Cardiac muscle cell (in vitro differentiated cells and primary cell): ENCODE measurements around the gene ADRA1B. TPM values are rescaled to one million over a fixed set of nuclear protein-coding genes. Genes with fewer than 3 reads are reported as not detected.
A peak's percentile ranks its signal among the peaks of the same experiment; 100 is the strongest.

ENCODE experiments used
- DNase-seq, 2 donors: peaks; one replicate each; pipeline versions ENCODE4 v3.0.0 to v3.0.0-alpha.2; 2010 to 2017; ENCODE audit warnings: low read depth in 1 of 2, low spot score in 1 of 2
- H3K27ac ChIP-seq: fragments of 200-600 bp; sonication (generic); 2 replicates; pipeline ENCODE4 v1.5.1; 2016
- H3K27me3 ChIP-seq: fragments of 200-600 bp; sonication (generic); 2 replicates; pipeline ENCODE4 v1.6.0; 2016; ENCODE audit warnings: control low read depth
- H3K36me3 ChIP-seq: fragments of 200-600 bp; sonication (generic); 2 replicates; pipeline ENCODE4 v1.5.1; 2016; ENCODE audit warnings: control low read depth
- H3K4me1 ChIP-seq: fragments of 200-600 bp; sonication (generic); 2 replicates; pipeline ENCODE4 v1.8.1; 2017; ENCODE audit warnings: low read depth, mild to moderate bottlenecking, mixed run types
- H3K4me3 ChIP-seq: fragments of 200-600 bp; sonication (generic); 2 replicates; pipeline ENCODE4 v1.5.1; 2016; ENCODE audit warnings: mild to moderate bottlenecking
- H3K9me3 ChIP-seq: fragments of 200-600 bp; sonication (generic); 2 replicates; pipeline ENCODE4 v1.5.1; 2017; ENCODE audit warnings: low read depth, mild to moderate bottlenecking, control low read depth
- polyA plus RNA-seq: library from polyadenylated mRNA; unstranded; fragments of >200 nt; fragmentation: Nextera tagmentation; extraction: Ambion mirVana; gene quantifications from 2 replicates; pipeline ENCODE4 v1.2.1, GENCODE V29; 2016
- total RNA-seq: library from RNA; depleted of rRNA; stranded (reverse); fragments of >200 nt; gene quantifications from 2 replicates; pipeline ENCODE4 v1.2.3, GENCODE V29; 2016
- TF ChIP-seq, protein P1 (sequence below): IDR thresholded peaks from 2 replicates; pipeline ENCODE4 v1.5.1; 2012; ENCODE audit warnings: low read depth, mild to moderate bottlenecking, low read length

ADRA1B gene
- total and polyA plus RNA-seq, 2 experiments from 2014 or later = 0.84 to 2.9 TPM

DNA sequence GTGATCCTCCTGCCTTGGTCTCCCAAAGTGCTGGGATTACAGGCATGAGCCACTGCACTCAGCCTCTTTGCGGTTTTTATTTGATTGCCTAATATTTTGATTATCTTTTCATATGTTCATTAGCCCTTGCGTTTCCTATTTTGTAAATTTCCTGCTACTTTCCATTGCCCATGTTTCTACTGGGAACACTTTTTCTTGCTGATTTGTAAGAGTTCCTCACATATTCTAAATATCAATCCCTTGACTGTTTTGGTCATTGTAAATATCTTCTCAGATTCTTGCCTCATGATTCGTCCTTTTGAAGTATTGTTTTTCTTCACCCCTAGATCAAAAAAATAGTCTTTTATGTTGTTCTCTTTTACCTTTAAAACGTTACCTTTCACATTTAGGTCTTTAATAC is 54.8 kb downstream of the ADRA1B start:
- H3K9me3 ChIP-seq = no peaks in the 10 kb centered on the region
- H3K4me1 ChIP-seq = no peaks in the 10 kb centered on the region
- no peak overlapping the region for H3K4me3 ChIP-seq
- TF ChIP-seq, protein P1, sequence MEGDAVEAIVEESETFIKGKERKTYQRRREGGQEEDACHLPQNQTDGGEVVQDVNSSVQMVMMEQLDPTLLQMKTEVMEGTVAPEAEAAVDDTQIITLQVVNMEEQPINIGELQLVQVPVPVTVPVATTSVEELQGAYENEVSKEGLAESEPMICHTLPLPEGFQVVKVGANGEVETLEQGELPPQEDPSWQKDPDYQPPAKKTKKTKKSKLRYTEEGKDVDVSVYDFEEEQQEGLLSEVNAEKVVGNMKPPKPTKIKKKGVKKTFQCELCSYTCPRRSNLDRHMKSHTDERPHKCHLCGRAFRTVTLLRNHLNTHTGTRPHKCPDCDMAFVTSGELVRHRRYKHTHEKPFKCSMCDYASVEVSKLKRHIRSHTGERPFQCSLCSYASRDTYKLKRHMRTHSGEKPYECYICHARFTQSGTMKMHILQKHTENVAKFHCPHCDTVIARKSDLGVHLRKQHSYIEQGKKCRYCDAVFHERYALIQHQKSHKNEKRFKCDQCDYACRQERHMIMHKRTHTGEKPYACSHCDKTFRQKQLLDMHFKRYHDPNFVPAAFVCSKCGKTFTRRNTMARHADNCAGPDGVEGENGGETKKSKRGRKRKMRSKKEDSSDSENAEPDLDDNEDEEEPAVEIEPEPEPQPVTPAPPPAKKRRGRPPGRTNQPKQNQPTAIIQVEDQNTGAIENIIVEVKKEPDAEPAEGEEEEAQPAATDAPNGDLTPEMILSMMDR = no peak
- peaks cover 62% of the 10 kb centered on the region for H3K27me3 ChIP-seq
- no peaks in the 10 kb centered on the region for H3K36me3 ChIP-seq
- DNase-seq = peak in 1 of 2 donors; percentile 50
- H3K27ac ChIP-seq = no peak overlapping the region

DNA sequence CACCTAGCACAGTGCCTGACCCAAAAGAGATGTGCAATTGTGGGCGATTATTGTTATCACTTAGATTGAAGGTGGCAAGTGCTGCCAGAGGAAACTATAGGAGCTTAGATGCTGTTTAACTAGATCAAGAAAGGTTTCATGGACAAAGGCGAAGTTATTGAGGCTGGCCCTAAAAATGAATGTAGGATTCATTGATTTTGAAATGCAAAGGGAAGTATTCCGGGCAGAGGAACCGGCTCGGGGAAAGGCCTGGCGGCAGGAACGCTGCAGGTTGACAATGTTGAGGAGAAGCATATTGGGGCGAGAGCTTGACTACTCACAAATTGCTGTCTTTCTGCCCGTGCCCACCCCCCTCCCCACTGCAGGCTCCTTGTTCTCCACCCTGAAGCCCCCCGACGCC is 55.2 kb downstream of the ADRA1B start:
- peaks cover 62% of the 10 kb centered on the region for H3K27me3 ChIP-seq
- TF ChIP-seq, protein P1 = no peak
- no peaks in the 10 kb centered on the region for H3K9me3 ChIP-seq
- H3K4me1 ChIP-seq = no peaks in the 10 kb centered on the region
- no peaks in the 10 kb centered on the region for H3K36me3 ChIP-seq
- peak overlapping the region; percentile 33 for H3K4me3 ChIP-seq
- no peak for DNase-seq
- no peak overlapping the region for H3K27ac ChIP-seq

DNA sequence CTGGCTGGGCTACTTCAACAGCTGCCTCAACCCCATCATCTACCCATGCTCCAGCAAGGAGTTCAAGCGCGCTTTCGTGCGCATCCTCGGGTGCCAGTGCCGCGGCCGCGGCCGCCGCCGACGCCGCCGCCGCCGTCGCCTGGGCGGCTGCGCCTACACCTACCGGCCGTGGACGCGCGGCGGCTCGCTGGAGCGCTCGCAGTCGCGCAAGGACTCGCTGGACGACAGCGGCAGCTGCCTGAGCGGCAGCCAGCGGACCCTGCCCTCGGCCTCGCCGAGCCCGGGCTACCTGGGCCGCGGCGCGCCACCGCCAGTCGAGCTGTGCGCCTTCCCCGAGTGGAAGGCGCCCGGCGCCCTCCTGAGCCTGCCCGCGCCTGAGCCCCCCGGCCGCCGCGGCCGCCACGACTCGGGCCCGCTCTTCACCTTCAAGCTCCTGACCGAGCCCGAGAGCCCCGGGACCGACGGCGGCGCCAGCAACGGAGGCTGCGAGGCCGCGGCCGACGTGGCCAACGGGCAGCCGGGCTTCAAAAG is 55.7 kb downstream of the ADRA1B start:
- no peaks in the 10 kb centered on the region for H3K9me3 ChIP-seq
- TF ChIP-seq, protein P1 = no peak
- H3K36me3 ChIP-seq = no peaks in the 10 kb centered on the region
- H3K27ac ChIP-seq = no peak overlapping the region
- H3K4me3 ChIP-seq = peak overlapping the region; percentile 33
- H3K4me1 ChIP-seq = no peaks in the 10 kb centered on the region
- DNase-seq = peak; percentile 24 to 67
- H3K27me3 ChIP-seq = peaks cover 62% of the 10 kb centered on the region

DNA sequence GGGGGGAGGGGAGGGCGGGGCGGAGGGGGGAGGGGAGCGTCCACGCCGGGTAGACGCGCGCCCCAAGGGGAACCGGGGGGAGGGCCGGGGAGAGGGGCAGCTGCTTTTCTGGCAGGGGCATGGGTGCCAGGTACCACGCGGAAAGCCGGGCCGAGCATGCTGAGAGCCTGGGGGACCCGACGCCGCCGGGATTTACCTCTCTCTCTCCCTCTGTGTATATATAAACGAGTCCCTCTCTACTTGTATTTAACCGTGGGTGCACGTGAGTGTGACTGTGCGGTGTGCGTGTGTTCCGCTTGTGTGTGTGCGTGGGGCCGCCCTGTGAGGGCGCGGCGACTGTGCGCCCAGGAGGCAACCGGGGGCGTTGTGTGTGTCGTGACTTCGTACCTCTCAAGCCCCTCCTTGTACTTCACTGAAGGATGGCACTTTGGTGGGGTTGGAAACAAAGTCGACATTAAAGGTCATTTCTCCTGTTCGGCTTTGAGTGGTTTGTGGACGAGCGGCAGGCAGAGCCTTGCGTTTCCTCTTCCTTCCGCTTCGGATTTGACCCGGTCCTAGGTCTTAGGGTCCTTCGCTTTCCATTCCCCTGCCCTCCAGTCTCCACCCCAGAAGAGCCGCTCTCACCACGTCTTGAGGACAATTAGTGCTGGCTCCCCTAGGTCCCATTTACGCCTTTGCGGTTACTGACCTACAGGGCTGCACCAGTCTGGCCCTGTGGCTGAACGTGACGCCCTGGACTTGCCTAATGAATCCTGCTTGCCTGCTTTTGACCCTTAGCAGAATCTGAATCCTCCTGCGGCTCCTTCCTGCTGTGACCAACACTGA is 56.5 kb downstream of the ADRA1B start:
- Histone ChIP-seq H3K27me3 (peaks cover 61% of the 10 kb centered on the region), H3K4me3 (peak overlapping the region; percentile 33), H3K36me3 (no peaks in the 10 kb centered on the region), H3K9me3 (no peaks in the 10 kb centered on the region), H3K27ac (no peak overlapping the region), H3K4me1 (no peaks in the 10 kb centered on the region)
- TF ChIP-seq, protein P1 = no peak
- DNase-seq = no peak

DNA sequence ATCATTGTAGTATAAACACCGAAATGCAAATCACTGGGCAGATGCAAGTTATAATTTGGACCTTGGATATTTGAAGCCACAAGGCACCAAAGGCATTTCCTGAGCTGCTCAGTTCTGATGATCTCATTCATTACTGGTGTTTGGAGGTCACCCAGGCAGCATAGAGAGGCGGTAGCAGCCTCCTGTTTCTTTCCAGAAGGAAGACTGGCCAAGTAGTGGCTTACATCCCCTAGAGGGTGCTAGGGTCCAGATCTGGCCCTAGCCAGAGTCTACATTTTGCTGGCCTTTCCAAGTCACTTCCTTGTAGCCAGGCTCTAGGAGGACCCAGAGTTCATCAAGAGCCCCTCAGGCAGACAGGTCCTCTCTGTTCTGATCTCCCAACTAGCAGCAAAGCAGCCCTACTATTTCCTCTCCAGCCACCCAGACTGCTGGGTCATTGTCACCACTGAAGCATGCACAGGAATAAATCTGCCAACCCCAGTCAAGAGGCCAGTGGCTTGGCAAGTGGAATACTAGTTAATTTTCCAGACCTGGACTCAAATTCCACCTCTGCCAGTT is 59.3 kb downstream of the ADRA1B start:
- DNase-seq = peak in 1 of 2 donors; percentile 94
- Histone ChIP-seq H3K36me3 (no peaks in the 10 kb centered on the region), H3K9me3 (no peaks in the 10 kb centered on the region), H3K27me3 (peaks cover 34% of the 10 kb centered on the region), H3K4me1 (no peaks in the 10 kb centered on the region), H3K27ac (no peak overlapping the region), H3K4me3 (no peak overlapping the region)
- TF ChIP-seq, protein P1 = peak; percentile 62
